Measurements from ENCODE around the gene RHOB.
"Not testable (repeated sequence)": the region's sequence is repeated elsewhere in the genome, so short reads cannot be mapped to it uniquely, and the experiment has no call there.

RHOB gene

DNA sequence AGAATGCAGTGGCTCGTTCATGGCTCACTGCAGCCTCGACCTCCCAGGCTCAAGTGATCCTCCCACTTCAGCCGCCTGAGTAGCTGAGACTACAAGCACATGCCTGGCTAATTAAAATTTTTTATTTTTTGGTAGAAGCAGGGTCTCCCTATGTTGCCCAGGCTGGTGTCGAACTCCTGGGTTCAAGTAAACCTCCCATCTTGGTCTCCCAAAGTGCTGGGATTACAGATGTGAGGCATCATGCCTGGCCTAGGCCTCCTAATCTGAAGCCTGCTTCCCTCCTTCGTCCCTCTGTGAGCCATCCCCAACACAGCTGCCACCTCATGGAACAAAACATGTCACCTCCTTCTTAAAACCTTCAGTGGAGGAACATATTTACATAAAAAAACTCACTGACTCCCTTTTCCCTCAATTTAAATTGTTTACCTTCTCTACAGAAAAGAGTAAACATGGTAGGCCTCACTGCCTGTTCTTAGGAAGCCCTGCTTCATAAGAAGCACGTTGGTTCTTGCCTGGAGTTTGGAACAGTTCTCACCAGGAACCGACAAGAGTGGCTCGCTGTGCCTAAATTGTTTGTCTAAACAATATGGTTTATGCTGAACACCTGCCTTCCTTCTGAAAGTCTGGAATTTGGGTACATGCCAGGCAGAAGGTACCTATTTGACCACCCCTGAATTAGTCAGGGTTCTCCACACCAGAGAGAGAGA lies 12.1 kb upstream of the RHOB start:
- Histone ChIP-seq H3K9ac (ENCODE audit: low read length in 5 of 5) (no peak overlapping the region), H3K27me3 (ENCODE audit: control insufficient read depth in 5 of 5, insufficient read depth in 4 of 5, low read length in 5 of 5) (no peaks in the 10 kb centered on the region), H3K27ac (ENCODE audit: low read depth, low read length) (no peak overlapping the region), H3K36me3 (ENCODE audit: control insufficient read depth in 5 of 5, insufficient read depth in 5 of 5, low read length in 5 of 5) (no peaks in the 10 kb centered on the region), H3K4me3 (ENCODE audit: low read depth in 1 of 5, low read length in 5 of 5) (no peak overlapping the region), H3K9me3 (ENCODE audit: control insufficient read depth in 5 of 5, low read length in 5 of 5) (no peaks in the 10 kb centered on the region), H3K4me1 (ENCODE audit: control insufficient read depth in 5 of 5, insufficient read depth in 5 of 5, low read length in 5 of 5) (peaks cover 2 to 38% (median 34%) of the 10 kb centered on the region in 5 donors)

DNA sequence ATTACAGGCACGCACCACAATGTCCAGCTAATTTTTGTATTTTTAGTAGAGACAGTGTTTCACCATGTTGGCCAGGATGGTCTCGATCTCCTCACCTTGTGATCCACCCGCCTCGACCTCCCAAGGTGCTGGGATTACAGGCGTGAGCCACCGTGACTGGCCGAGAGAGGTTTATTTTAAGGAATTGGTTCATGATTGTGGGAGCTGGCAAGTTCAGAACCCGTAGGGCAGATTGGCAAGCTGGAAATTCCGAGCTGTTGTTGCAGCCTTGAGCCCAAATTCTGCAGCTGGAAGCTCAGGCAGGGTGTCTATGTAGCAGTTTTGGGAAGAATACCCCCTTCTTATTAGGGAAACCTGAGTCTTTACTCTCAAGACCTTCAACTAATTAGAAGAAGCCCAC lies 11.4 kb upstream of the RHOB start:
- H3K9ac ChIP-seq (ENCODE audit: low read length in 5 of 5); H3K9me3 ChIP-seq (ENCODE audit: control insufficient read depth in 5 of 5, low read length in 5 of 5); H3K4me3 ChIP-seq (ENCODE audit: low read depth in 1 of 5, low read length in 5 of 5); H3K36me3 ChIP-seq (ENCODE audit: control insufficient read depth in 5 of 5, insufficient read depth in 5 of 5, low read length in 5 of 5); H3K27ac ChIP-seq (ENCODE audit: low read depth, low read length); H3K27me3 ChIP-seq (ENCODE audit: control insufficient read depth in 5 of 5, insufficient read depth in 4 of 5, low read length in 5 of 5): not testable (repeated sequence)
- peaks cover under 1 to 31% (median 27%) of the 10 kb centered on the region in 5 donors for H3K4me1 ChIP-seq (ENCODE audit: control insufficient read depth in 5 of 5, insufficient read depth in 5 of 5, low read length in 5 of 5)

DNA sequence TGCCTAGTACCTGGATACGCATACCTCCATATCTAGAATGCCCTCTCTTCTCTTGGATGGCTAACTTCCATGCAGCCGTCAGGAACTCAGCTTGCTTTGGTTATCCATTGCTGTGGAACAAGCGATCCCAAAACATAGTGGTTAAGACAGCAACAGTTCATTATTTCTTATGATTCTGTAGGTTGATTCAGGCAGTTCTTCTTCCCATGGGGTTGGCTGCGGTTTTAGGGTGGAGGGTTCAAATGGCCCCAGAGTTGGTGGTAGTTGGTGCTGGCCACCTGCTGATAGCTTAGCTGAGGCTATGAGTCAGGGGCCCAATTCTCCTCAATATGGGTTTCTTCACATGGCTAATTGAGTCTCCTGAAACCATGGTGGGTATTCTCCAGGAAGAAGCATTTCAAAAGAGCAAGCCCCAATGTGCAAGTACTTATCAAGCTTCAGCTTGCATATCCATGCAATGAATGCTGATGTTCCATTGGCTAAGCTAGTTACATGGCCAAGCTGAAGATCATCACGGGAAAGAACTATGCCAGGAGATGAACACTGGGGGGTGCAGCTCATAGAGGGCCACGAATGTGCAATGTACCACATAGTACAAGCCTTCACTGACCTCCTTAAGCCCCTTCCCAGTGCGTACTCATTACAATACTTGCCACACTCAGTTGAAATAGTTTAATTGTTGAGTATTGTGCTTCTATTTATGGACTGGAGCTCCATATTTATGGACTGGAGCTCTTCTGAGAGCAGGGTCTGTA lies 10.0 kb upstream of the RHOB start:
- H3K27me3 ChIP-seq (ENCODE audit: control insufficient read depth in 5 of 5, insufficient read depth in 4 of 5, low read length in 5 of 5) = no peaks in the 10 kb centered on the region
- no peaks in the 10 kb centered on the region for H3K36me3 ChIP-seq (ENCODE audit: control insufficient read depth in 5 of 5, insufficient read depth in 5 of 5, low read length in 5 of 5)
- H3K9ac ChIP-seq (ENCODE audit: low read length in 5 of 5) = no peak overlapping the region
- no peak overlapping the region for H3K4me3 ChIP-seq (ENCODE audit: low read depth in 1 of 5, low read length in 5 of 5)
- no peak overlapping the region for H3K27ac ChIP-seq (ENCODE audit: low read depth, low read length)
- H3K9me3 ChIP-seq (ENCODE audit: control insufficient read depth in 5 of 5, low read length in 5 of 5) = no peaks in the 10 kb centered on the region
- peaks cover 0 to 33% (median 23%) of the 10 kb centered on the region in 5 donors for H3K4me1 ChIP-seq (ENCODE audit: control insufficient read depth in 5 of 5, insufficient read depth in 5 of 5, low read length in 5 of 5)

DNA sequence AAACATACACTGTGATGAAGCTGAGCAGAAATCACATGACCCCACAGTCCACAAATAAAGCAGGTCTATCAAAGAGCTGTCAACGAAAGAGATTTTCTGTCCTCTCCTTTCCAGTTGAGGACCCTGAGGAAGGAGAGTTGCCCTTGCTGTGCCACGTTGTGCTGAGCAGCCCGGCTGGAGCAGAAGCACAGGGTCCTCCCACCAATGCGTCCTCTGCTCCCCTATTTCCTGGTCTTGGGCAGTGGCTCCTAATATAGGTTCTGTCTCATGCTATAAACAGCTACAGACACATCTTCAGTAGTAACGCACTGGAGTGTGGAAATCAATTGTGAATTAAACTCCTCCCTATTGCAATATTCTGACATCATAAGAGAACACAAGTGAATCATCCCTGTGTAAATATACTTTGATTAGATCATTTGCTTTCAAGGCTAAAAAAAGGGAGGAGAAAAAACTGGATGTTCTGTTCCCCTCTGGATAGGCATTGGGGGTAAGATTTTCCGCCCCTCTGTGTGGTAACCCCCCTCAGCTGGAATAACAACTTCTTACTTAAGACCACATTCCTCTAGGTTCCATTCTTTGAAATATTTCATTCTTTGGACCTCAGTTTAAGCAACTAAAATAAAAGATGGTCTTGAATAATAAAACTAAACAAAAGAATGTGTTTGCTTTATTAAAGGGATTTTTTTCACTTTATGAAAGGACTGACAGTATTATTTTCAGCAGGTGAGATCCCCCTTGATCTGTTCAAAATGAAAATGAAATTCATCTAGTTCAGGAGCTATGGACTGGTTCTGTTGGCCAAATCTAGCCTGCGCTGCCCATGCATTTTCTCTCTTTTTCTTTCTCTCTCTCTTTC lies 8.3 kb upstream of the RHOB start:
- Histone ChIP-seq H3K9me3 (ENCODE audit: control insufficient read depth in 5 of 5, low read length in 5 of 5) (no peaks in the 10 kb centered on the region), H3K4me3 (ENCODE audit: low read depth in 1 of 5, low read length in 5 of 5) (no peak overlapping the region), H3K9ac (ENCODE audit: low read length in 5 of 5) (no peak overlapping the region), H3K36me3 (ENCODE audit: control insufficient read depth in 5 of 5, insufficient read depth in 5 of 5, low read length in 5 of 5) (no peaks in the 10 kb centered on the region), H3K27me3 (ENCODE audit: control insufficient read depth in 5 of 5, insufficient read depth in 4 of 5, low read length in 5 of 5) (no peaks in the 10 kb centered on the region), H3K4me1 (ENCODE audit: control insufficient read depth in 5 of 5, insufficient read depth in 5 of 5, low read length in 5 of 5) (peaks cover 2 to 21% (median 11%) of the 10 kb centered on the region in 5 donors), H3K27ac (ENCODE audit: low read depth, low read length) (peak overlapping the region; percentile 31)

DNA sequence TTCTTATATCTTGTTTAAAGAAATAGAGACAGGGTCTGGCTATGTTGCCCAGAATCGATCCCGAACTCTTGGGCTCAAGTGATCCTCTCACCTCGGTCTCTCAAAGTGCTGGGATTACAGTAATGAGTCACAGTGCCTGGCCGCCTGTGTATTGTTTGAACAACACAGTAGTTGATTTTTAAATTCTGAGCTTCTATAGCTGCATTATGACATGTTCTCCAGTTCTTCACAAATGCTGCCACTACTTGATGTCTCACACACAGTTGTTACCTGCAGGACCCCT lies 7.7 kb upstream of the RHOB start:
- no peaks in the 10 kb centered on the region for H3K36me3 ChIP-seq (ENCODE audit: control insufficient read depth in 5 of 5, insufficient read depth in 5 of 5, low read length in 5 of 5)
- H3K27me3 ChIP-seq (ENCODE audit: control insufficient read depth in 5 of 5, insufficient read depth in 4 of 5, low read length in 5 of 5) = no peaks in the 10 kb centered on the region
- peak overlapping the region; percentile 31 for H3K27ac ChIP-seq (ENCODE audit: low read depth, low read length)
- no peak overlapping the region for H3K9ac ChIP-seq (ENCODE audit: low read length in 5 of 5)
- H3K4me3 ChIP-seq (ENCODE audit: low read depth in 1 of 5, low read length in 5 of 5) = no peak overlapping the region
- no peaks in the 10 kb centered on the region for H3K9me3 ChIP-seq (ENCODE audit: control insufficient read depth in 5 of 5, low read length in 5 of 5)
- peaks cover 2 to 26% (median 17%) of the 10 kb centered on the region in 5 donors for H3K4me1 ChIP-seq (ENCODE audit: control insufficient read depth in 5 of 5, insufficient read depth in 5 of 5, low read length in 5 of 5)

DNA sequence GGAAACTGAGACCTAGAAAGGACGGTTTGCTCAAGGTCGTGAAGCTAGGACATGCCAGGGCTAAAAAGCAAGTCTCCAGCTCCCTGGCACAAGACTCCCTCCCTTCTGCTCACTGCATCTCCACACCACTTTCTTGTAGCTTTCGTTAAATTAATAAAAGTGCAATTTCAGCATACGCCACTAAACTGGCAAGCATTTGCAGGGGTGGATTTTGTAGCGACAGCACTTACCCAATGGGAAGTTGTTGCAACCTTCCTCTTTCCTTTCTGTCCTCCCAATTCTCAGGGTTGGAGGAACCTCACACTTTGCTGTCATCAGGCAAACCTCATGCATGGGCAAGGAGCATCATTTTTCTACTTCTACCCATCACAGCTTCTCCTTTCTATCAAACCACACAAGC lies 7.4 kb upstream of the RHOB start:
- H3K4me1 ChIP-seq (ENCODE audit: control insufficient read depth in 5 of 5, insufficient read depth in 5 of 5, low read length in 5 of 5) = peaks cover 2 to 28% (median 17%) of the 10 kb centered on the region in 5 donors
- no peak overlapping the region for H3K27ac ChIP-seq (ENCODE audit: low read depth, low read length)
- no peaks in the 10 kb centered on the region for H3K27me3 ChIP-seq (ENCODE audit: control insufficient read depth in 5 of 5, insufficient read depth in 4 of 5, low read length in 5 of 5)
- no peak overlapping the region for H3K4me3 ChIP-seq (ENCODE audit: low read depth in 1 of 5, low read length in 5 of 5)
- H3K9ac ChIP-seq (ENCODE audit: low read length in 5 of 5) = no peak overlapping the region
- no peaks in the 10 kb centered on the region for H3K9me3 ChIP-seq (ENCODE audit: control insufficient read depth in 5 of 5, low read length in 5 of 5)
- H3K36me3 ChIP-seq (ENCODE audit: control insufficient read depth in 5 of 5, insufficient read depth in 5 of 5, low read length in 5 of 5) = no peaks in the 10 kb centered on the region

DNA sequence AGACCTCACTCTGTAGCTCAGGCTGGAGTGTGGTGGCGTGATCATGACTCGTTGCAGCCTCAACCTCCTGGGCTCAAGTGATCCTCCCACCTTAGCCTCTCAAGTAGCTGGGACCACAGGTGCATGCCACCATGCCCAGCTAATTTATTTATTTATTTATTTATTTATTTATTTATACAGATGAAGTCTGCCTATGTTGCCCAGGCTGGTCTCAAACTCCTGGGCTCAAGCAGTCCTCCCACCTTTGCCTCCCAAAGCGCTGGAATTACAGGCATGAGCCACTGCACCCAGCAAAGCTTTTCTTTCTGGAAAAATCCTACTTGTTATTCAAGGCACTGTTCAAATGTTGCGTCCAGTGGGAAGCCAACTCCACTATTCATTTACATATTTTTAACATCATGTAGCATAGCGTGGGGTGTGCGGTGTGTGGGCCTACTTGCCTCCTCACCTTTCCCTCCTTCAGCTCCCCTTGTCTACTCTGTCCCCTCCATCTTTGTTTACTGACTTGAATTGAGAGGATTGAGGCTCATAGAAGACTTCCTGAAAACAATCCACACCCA lies 6.8 kb upstream of the RHOB start:
- Histone ChIP-seq H3K4me3 (ENCODE audit: low read depth in 1 of 5, low read length in 5 of 5) (no peak overlapping the region), H3K9me3 (ENCODE audit: control insufficient read depth in 5 of 5, low read length in 5 of 5) (no peaks in the 10 kb centered on the region), H3K4me1 (ENCODE audit: control insufficient read depth in 5 of 5, insufficient read depth in 5 of 5, low read length in 5 of 5) (peaks cover 6 to 34% (median 23%) of the 10 kb centered on the region in 5 donors), H3K27me3 (ENCODE audit: control insufficient read depth in 5 of 5, insufficient read depth in 4 of 5, low read length in 5 of 5) (no peaks in the 10 kb centered on the region), H3K9ac (ENCODE audit: low read length in 5 of 5) (no peak overlapping the region), H3K36me3 (ENCODE audit: control insufficient read depth in 5 of 5, insufficient read depth in 5 of 5, low read length in 5 of 5) (no peaks in the 10 kb centered on the region), H3K27ac (ENCODE audit: low read depth, low read length) (no peak overlapping the region)

DNA sequence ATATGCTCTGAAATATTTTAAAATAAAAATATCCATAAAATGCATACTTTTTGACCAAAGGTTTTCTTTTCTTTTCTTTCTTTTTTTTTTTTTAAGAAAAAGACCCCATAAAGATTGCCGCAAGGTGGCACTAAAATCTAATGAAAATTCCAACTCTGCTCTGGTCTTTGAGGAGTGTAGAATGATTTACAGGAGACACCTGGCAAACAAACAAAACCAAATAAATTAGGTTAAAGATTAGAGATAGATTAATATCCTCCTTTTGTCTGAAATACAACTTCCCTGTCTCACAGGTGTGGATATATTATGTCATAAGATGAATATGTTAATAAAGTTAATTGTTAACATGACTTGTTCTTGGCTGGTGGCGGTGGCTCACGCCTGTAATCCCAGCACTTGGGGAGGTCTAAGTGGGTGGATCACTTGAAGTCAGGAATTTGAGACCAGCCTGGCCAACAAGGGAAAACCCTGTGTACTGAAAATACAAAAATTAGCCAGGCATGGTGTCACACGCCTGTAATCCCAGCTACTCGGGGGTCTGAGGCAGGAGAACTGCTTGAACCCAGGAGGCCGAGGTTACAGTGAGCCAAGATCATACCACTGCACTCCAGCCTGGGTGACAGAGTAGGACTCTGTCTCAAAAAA lies 3.5 kb upstream of the RHOB start:
- H3K4me3 ChIP-seq (ENCODE audit: low read depth in 1 of 5, low read length in 5 of 5) = no peak overlapping the region
- no peaks in the 10 kb centered on the region for H3K9me3 ChIP-seq (ENCODE audit: control insufficient read depth in 5 of 5, low read length in 5 of 5)
- H3K4me1 ChIP-seq (ENCODE audit: control insufficient read depth in 5 of 5, insufficient read depth in 5 of 5, low read length in 5 of 5) = peaks cover 4 to 41% (median 34%) of the 10 kb centered on the region in 5 donors
- peak overlapping the region in 1 of 5 donors; percentile 40 for H3K9ac ChIP-seq (ENCODE audit: low read length in 5 of 5)
- H3K36me3 ChIP-seq (ENCODE audit: control insufficient read depth in 5 of 5, insufficient read depth in 5 of 5, low read length in 5 of 5) = peaks cover 0 to 10% (median 8%) of the 10 kb centered on the region in 5 donors
- peak overlapping the region; percentile 93 for H3K27ac ChIP-seq (ENCODE audit: low read depth, low read length)
- H3K27me3 ChIP-seq (ENCODE audit: control insufficient read depth in 5 of 5, insufficient read depth in 4 of 5, low read length in 5 of 5) = no peaks in the 10 kb centered on the region

DNA sequence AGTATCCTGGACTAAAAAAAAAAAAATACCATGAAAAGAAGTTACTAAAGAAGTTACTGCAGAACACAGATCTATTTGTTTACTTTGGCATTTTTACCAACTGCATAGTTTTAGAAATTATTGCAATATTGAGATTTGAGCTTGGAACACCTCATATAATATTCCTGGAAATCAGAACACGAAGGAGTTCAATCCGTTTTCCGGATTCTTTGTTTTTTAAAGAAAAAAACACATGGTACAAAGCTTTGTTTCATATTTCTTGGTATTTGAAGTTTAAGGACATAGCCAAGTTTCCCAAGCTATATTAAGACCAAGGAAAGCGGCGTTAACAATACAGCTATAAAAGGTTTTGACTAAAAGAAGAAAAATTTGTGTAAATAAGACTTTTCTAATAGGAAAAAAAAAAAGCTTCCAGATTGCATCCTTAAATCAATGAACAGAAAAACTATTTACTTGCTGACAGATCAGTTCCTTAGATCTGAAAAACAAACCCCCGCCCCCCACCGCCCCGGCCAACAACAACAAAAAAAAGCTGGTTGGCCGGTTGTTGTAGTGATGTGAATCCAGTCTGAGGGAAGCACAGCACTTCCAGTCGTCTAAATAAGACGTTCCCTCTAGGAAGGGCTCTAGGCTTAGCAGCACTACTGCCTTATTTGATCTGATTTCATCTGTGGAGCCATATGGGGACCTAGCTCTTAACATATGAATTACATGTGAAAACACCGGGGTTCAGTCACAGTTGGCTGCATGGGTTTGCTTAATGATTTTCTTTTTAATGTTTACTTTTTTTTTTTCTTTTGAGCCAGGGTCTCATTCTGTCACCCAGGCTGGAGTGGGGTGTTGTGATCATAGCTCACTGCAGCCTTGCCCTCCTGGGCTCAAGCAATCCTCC lies 2.5 kb upstream of the RHOB start:
- H3K9me3 ChIP-seq (ENCODE audit: control insufficient read depth in 5 of 5, low read length in 5 of 5) = no peaks in the 10 kb centered on the region
- peak overlapping the region; percentile 93 for H3K27ac ChIP-seq (ENCODE audit: low read depth, low read length)
- H3K4me3 ChIP-seq (ENCODE audit: low read depth in 1 of 5, low read length in 5 of 5) = peak overlapping the region in 4 of 5 donors; percentile 37 to 99 (median 66)
- no peaks in the 10 kb centered on the region for H3K27me3 ChIP-seq (ENCODE audit: control insufficient read depth in 5 of 5, insufficient read depth in 4 of 5, low read length in 5 of 5)
- H3K9ac ChIP-seq (ENCODE audit: low read length in 5 of 5) = peak overlapping the region in 4 of 5 donors; percentile 28 to 70 (median 46)
- H3K36me3 ChIP-seq (ENCODE audit: control insufficient read depth in 5 of 5, insufficient read depth in 5 of 5, low read length in 5 of 5) = peaks cover 6 to 17% (median 16%) of the 10 kb centered on the region in 5 donors
- peaks cover 4 to 43% (median 35%) of the 10 kb centered on the region in 5 donors for H3K4me1 ChIP-seq (ENCODE audit: control insufficient read depth in 5 of 5, insufficient read depth in 5 of 5, low read length in 5 of 5)
